B cell (primary cell): Measurements from ENCODE around the gene TAX1BP3. TPM values are rescaled to one million over a fixed set of nuclear protein-coding genes. Genes with fewer than 3 reads are reported as not detected.

Experiments
- ATAC-seq: fragments of 200-7000 bp; cut with Tn5 transposase; one replicate; pipeline ENCODE4 v1.10.0; 2021; ENCODE audit warnings: low read depth, mild to moderate bottlenecking, moderate number of reproducible peaks, moderate library complexity
- CTCF ChIA-PET: fragments of 350-600 bp; sonication (Branson Sonifier 250); formaldehyde crosslinking; loops from one replicate; lab custom pipeline; 2021; ENCODE audit warnings: antibody characterized with exemption, inconsistent platforms; lab: Charles Lee
- POLR2A ChIA-PET: fragments of 350-600 bp; sonication (Branson Sonifier 250); formaldehyde crosslinking; loops from one replicate; lab custom pipeline; 2021; ENCODE audit warnings: antibody characterized with exemption; lab: Charles Lee
- DNase-seq: peaks from one replicate; pipeline ENCODE4 v3.0.0; 2013
- H2AFZ ChIP-seq: 2 replicates; pipeline ENCODE4 v1.6.1; 2012; ENCODE audit warnings: mild to moderate bottlenecking, low read depth, low read length; ENCODE audit not compliant: insufficient read depth, poor library complexity, severe bottlenecking
- H3K27ac ChIP-seq, 2 donors: 1 replicate in 1 of 2; 2 replicates in 1 of 2; pipeline ENCODE4 v1.5.1; 2012 to 2013; ENCODE audit warnings: low read length in 2 of 2, mild to moderate bottlenecking in 2 of 2, moderate library complexity in 1 of 2
- H3K27me3 ChIP-seq, 4 experiments: fragments of 200-600 bp in 1 of 4; sonication (generic) in 1 of 4; replicated peaks in 1 of 4; 1 replicate in 2 of 4; 2 replicates in 2 of 4; pipeline versions ENCODE4 v1.6.1 to v1.7.0; 2013 to 2016; ENCODE audit warnings: low read length in 3 of 4, mild to moderate bottlenecking in 2 of 4, mixed read lengths in 1 of 4, moderate library complexity in 1 of 4; ENCODE audit not compliant: insufficient read depth in 4 of 4, control insufficient read depth in 3 of 4; ENCODE audit errors: control extremely low read depth in 1 of 4
- H3K36me3 ChIP-seq, 2 experiments: replicated peaks in 1 of 2; 1 replicate in 1 of 2; 2 replicates in 1 of 2; pipeline versions ENCODE4 v1.6.1 to v1.7.1; 2013; ENCODE audit warnings: low read length in 1 of 2; ENCODE audit not compliant: insufficient read depth in 2 of 2, control insufficient read depth in 1 of 2; ENCODE audit errors: control extremely low read depth in 1 of 2, extremely low read depth in 1 of 2
- H3K4me1 ChIP-seq, 2 donors: fragments of 200-600 bp in 1 of 2; sonication (generic) in 1 of 2; 1 replicate in 1 of 2; 2 replicates in 1 of 2; pipeline versions ENCODE4 v1.5.1 to v1.6.1; 2013 to 2017; ENCODE audit warnings: low read length in 2 of 2; ENCODE audit not compliant: control insufficient read depth in 2 of 2, insufficient read depth in 2 of 2
- H3K4me2 ChIP-seq: replicated peaks from 2 replicates; pipeline ENCODE3; 2012; ENCODE audit warnings: mild to moderate bottlenecking, low read depth, low read length; ENCODE audit not compliant: poor library complexity, severe bottlenecking
- H3K4me3 ChIP-seq, 5 experiments: fragments of 200-600 bp in 1 of 5; sonication (generic) in 1 of 5; 1 replicate in 3 of 5; 2 replicates in 2 of 5; pipeline versions ENCODE4 v1.5.1 to v1.7.0; 2011 to 2016; ENCODE audit warnings: low read length in 4 of 5, mild to moderate bottlenecking in 4 of 5, low read depth in 2 of 5, control low read depth in 1 of 5, moderate library complexity in 1 of 5; ENCODE audit not compliant: insufficient read depth in 1 of 5; ENCODE audit errors: control extremely low read depth in 1 of 5, extremely low read depth in 1 of 5
- H3K79me2 ChIP-seq: fragments of 200-600 bp; sonication (generic); one replicate; pipeline ENCODE4 v1.6.0; 2016; ENCODE audit warnings: low read length; ENCODE audit not compliant: control insufficient read depth, insufficient read depth
- H3K9ac ChIP-seq: fragments of 200-600 bp; sonication (generic); 2 replicates; pipeline ENCODE4 v1.6.1; 2017; ENCODE audit warnings: mild to moderate bottlenecking, low read length, moderate library complexity
- H3K9me3 ChIP-seq, 3 donors: one replicate each; pipeline versions ENCODE4 v1.6.1 to v1.7.1; 2013; ENCODE audit warnings: low read length in 2 of 3; ENCODE audit not compliant: control insufficient read depth in 2 of 3, insufficient read depth in 1 of 3; ENCODE audit errors: control extremely low read depth in 1 of 3
- H4K20me1 ChIP-seq: 2 replicates; pipeline ENCODE4 v1.6.0; 2012; ENCODE audit warnings: mild to moderate bottlenecking, low read length; ENCODE audit not compliant: insufficient read depth, control insufficient read depth, poor library complexity, severe bottlenecking
- H3K27ac Mint-ChIP-seq: one replicate; pipeline ENCODE4 v1.8.0; 2021; ENCODE audit warnings: mixed read lengths
- H3K27me3 Mint-ChIP-seq: one replicate; pipeline ENCODE4 v1.8.0; 2021; ENCODE audit warnings: mixed read lengths
- H3K4me1 Mint-ChIP-seq: one replicate; pipeline ENCODE4 v1.8.0; 2021; ENCODE audit warnings: mixed read lengths
- H3K4me3 Mint-ChIP-seq: one replicate; pipeline ENCODE4 v1.8.0; 2021; ENCODE audit warnings: mixed read lengths
- H3K9me3 Mint-ChIP-seq: one replicate; pipeline ENCODE4 v1.8.0; 2022; ENCODE audit warnings: mixed read lengths; ENCODE audit not compliant: insufficient read depth
- CTCF ChIP-seq: fragments of 200-600 bp; IDR thresholded peaks from one replicate; pipeline ENCODE4 v1.8.0; 2022; ENCODE audit warnings: antibody characterized with exemption, mild to moderate bottlenecking
- EZH2 ChIP-seq: IDR thresholded peaks from 2 replicates; pipeline ENCODE4 v1.6.1; 2012; ENCODE audit warnings: borderline replicate concordance, low read depth, mild to moderate bottlenecking, moderate library complexity, low read length; ENCODE audit not compliant: insufficient read depth, poor library complexity, severe bottlenecking
- WGBS: methylation state at CpG from one replicate; pipeline ENCODE4 v1.1.5; 2013; ENCODE audit warnings: missing lambda C conversion rate; ENCODE audit not compliant: insufficient coverage; 5-methylcytosine and 5-hydroxymethylcytosine counted together
- intact Hi-C: fragments of 100-400 bp; cut with micrococcal nuclease; formaldehyde crosslinking; loops from one replicate; pipeline ENCODE4 v1.10.0; 2022
- polyA plus RNA-seq: library from polyadenylated mRNA; depleted of rRNA; stranded (reverse); fragments of >200 nt; gene quantifications from 2 replicates; pipeline ENCODE4 v1.2.3, GENCODE V29; 2012
- total RNA-seq, 2 donors: library from RNA; stranded (reverse); fragments of 120-200 nt in 1 of 2; gene quantifications; 1 replicate in 1 of 2; 2 replicates in 1 of 2; pipeline versions ENCODE4 v1.2.3 to v1.2.4, GENCODE V29; 2013 to 2022

Gene TAX1BP3
- total and polyA plus RNA-seq, 2 donors (not counting 1 experiment from before 2014, with no cell fraction given), result 17.7 to 22.1 TPM

GRCh38 chr17:3621146-3621720 lies 47.1 kb downstream of the TAX1BP3 start:
- ATAC-seq (no peak), DNase-seq (no peak)
- Histone ChIP-seq H3K4me3 (no peak overlapping the region), H3K4me2 (no peak overlapping the region), H2AFZ (no peak overlapping the region), H3K79me2 (no peaks in the 10 kb centered on the region), H3K9me3 (peaks cover 0 to 4% (median 2%) of the 10 kb centered on the region in 3 donors), H3K27me3 (no peaks in the 10 kb centered on the region), H3K27ac (no peak overlapping the region), H3K36me3 (peaks cover 14 to 45% of the 10 kb centered on the region in 2 experiments), H3K4me1 (no peaks in the 10 kb centered on the region), H4K20me1 (no peaks in the 10 kb centered on the region), H3K9ac (no peak overlapping the region)
- WGBS, result 69% methylated on average over 8 of the region's 8 CpGs
- Mint-ChIP-seq H3K27me3 (no peaks in the 10 kb centered on the region), H3K9me3 (no peaks in the 10 kb centered on the region), H3K4me3 (no peak overlapping the region), H3K27ac (no peak overlapping the region), H3K4me1 (no peaks in the 10 kb centered on the region)
- ChIA-PET CTCF (interaction anchor here (0.7 to 1.3 kb wide), 3 partner anchors 15 to 206 kb away, joined by 3 read pairs; partner anchors contain the start of genes CTNS and SHPK), POLR2A (interaction anchor here (0.6 kb wide), 1 partner anchor 237 kb away, joined by 4 read pairs; no protein-coding TSS in a partner anchor)
- intact Hi-C loops, result no loop called here
- no peak for TF ChIP-seq CTCF
- TF ChIP-seq EZH2, result no peak

- ATAC-seq (no peak), DNase-seq (no peak)
- Histone ChIP-seq H3K4me2 (no peak overlapping the region), H3K9me3 (peaks cover 0 to 4% (median 2%) of the 10 kb centered on the region in 3 donors), H3K9ac (no peak overlapping the region), H3K79me2 (no peaks in the 10 kb centered on the region), H3K4me3 (no peak overlapping the region), H3K4me1 (no peaks in the 10 kb centered on the region), H3K36me3 (peaks cover 11 to 25% of the 10 kb centered on the region in 2 experiments), H3K27ac (no peak overlapping the region), H2AFZ (no peak overlapping the region), H4K20me1 (no peaks in the 10 kb centered on the region), H3K27me3 (no peaks in the 10 kb centered on the region)
- ChIA-PET POLR2A (no interaction called here), CTCF (interaction anchor here (0.7 to 1.9 kb wide), 2 partner anchors 13 to 20 kb away, joined by 5 to 8 read pairs; partner anchors contain the start of gene SHPK)
- Mint-ChIP-seq H3K9me3 (no peaks in the 10 kb centered on the region), H3K4me3 (no peak overlapping the region), H3K27ac (no peak overlapping the region), H3K27me3 (no peaks in the 10 kb centered on the region), H3K4me1 (no peaks in the 10 kb centered on the region)
- WGBS, result over 99% methylated on average over 17 of the region's 18 CpGs
- TF ChIP-seq EZH2 (no peak), CTCF (no peak)
- intact Hi-C loops, result no loop called here
These were observed 53.1 kb downstream of the TAX1BP3 start for GRCh38 chr17:3615160-3615870.
